ENCODE data around the gene YIF1B.

The YIF1B gene

GRCh38 chr19:38298821-38299680, 16.7 kb downstream of the YIF1B start:
- Histone ChIP-seq H3K27me3 (replicated peaks) (no peaks in the 10 kb centered on the region), H3K4me3 (ENCODE audit: low read depth, low read length) (no peak overlapping the region), H3K36me3 (replicated peaks) (no peaks in the 10 kb centered on the region), H3K27ac (no peak overlapping the region)
- no peak for TF ChIP-seq CTCF (IDR thresholded peaks at IDR 0.05; ENCODE audit: low read depth, low read length, missing control alignments)
- DNase-seq, result no peak
- in situ Hi-C loops (cut with HindIII; ENCODE audit: low pct_ligation_motif_present, low sequenced_read_pairs), result no loop called here

- H3K27me3 ChIP-seq (replicated peaks), result no peaks in the 10 kb centered on the region
- no peaks in the 10 kb centered on the region for H3K36me3 ChIP-seq (replicated peaks)
- TF ChIP-seq CTCF (IDR thresholded peaks at IDR 0.05; ENCODE audit: low read depth, low read length, missing control alignments), result no peak
- DNase-seq, result no peak
- no peak overlapping the region for H3K27ac ChIP-seq
- in situ Hi-C loops (cut with HindIII; ENCODE audit: low pct_ligation_motif_present, low sequenced_read_pairs), result no loop called here
- no peak overlapping the region for H3K4me3 ChIP-seq (ENCODE audit: low read depth, low read length)
Observed at GRCh38 chr19:38294090-38294489, 21.7 kb downstream of the YIF1B start.

GRCh38 chr19:38293281-38293680, 22.5 kb downstream of the YIF1B start:
- Histone ChIP-seq H3K27ac (no peak overlapping the region), H3K36me3 (replicated peaks) (no peaks in the 10 kb centered on the region), H3K4me3 (ENCODE audit: low read depth, low read length) (no peak overlapping the region), H3K27me3 (replicated peaks) (no peaks in the 10 kb centered on the region)
- in situ Hi-C loops (cut with HindIII; ENCODE audit: low pct_ligation_motif_present, low sequenced_read_pairs), result no loop called here
- no peak for TF ChIP-seq CTCF (IDR thresholded peaks at IDR 0.05; ENCODE audit: low read depth, low read length, missing control alignments)
- DNase-seq, result no peak

- Histone ChIP-seq H3K27me3 (replicated peaks) (no peaks in the 10 kb centered on the region), H3K27ac (no peak overlapping the region), H3K36me3 (replicated peaks) (no peaks in the 10 kb centered on the region), H3K4me3 (ENCODE audit: low read depth, low read length) (no peak overlapping the region)
- in situ Hi-C loops (cut with HindIII; ENCODE audit: low pct_ligation_motif_present, low sequenced_read_pairs), result no loop called here
- no peak for DNase-seq
- TF ChIP-seq CTCF (IDR thresholded peaks at IDR 0.05; ENCODE audit: low read depth, low read length, missing control alignments), result no peak
Observed at GRCh38 chr19:38291855-38292254, 23.9 kb downstream of the YIF1B start.

- in situ Hi-C loops (cut with HindIII; ENCODE audit: low pct_ligation_motif_present, low sequenced_read_pairs), result no loop called here
- no peak overlapping the region for H3K4me3 ChIP-seq (ENCODE audit: low read depth, low read length)
- H3K27ac ChIP-seq, result peak overlapping the region; percentile 44
- no peaks in the 10 kb centered on the region for H3K27me3 ChIP-seq (replicated peaks)
- no peak for TF ChIP-seq CTCF (IDR thresholded peaks at IDR 0.05; ENCODE audit: low read depth, low read length, missing control alignments)
- no peaks in the 10 kb centered on the region for H3K36me3 ChIP-seq (replicated peaks)
- DNase-seq, result peak; percentile 90
Observed at GRCh38 chr19:38290631-38291147, 25.1 kb downstream of the YIF1B start.

Data from brain microvascular endothelial cell (primary cell).